Adrenal gland (tissue), 12 donors: Measurements from ENCODE around the gene MGAT5. TPM values are rescaled to one million over a fixed set of nuclear protein-coding genes. Genes with fewer than 3 reads are reported as not detected.

Experiments used
- DNase-seq, 7 donors: peaks; one replicate each; pipeline ENCODE4 v3.0.0-alpha.2; 2019 to 2020
- H3K27ac ChIP-seq, 5 donors: fragments of 200-600 bp; sonication (generic) in 4 of 5; 1 replicate in 3 of 5; 2 replicates in 2 of 5; pipeline versions ENCODE4 v1.5.1 to v1.8.0; 2016 to 2020; ENCODE audit warnings: mild to moderate bottlenecking in 1 of 5
- H3K27me3 ChIP-seq: fragments of 200-600 bp; 2 replicates; pipeline ENCODE4 v1.8.0; 2021
- H3K36me3 ChIP-seq, 2 donors: fragments of 200-600 bp; replicated peaks in 1 of 2; 1 replicate in 1 of 2; 2 replicates in 1 of 2; pipeline versions ENCODE4 v1.5.1 to v1.8.0; 2018 to 2022
- H3K4me1 ChIP-seq, 2 donors: fragments of 200-600 bp; replicated peaks in 1 of 2; 1 replicate in 1 of 2; 2 replicates in 1 of 2; pipeline versions ENCODE4 v1.5.1 to v1.8.0; 2018 to 2021
- H3K4me3 ChIP-seq, 4 donors: fragments of 200-600 bp; sonication (generic) in 3 of 4; one replicate each; pipeline ENCODE4 v1.5.1; 2016 to 2018
- H3K9me3 ChIP-seq, 3 donors: fragments of 200-600 bp; sonication (generic) in 1 of 3; replicated peaks in 1 of 3; 1 replicate in 2 of 3; 2 replicates in 1 of 3; pipeline versions ENCODE4 v1.5.1 to v1.8.0; 2016 to 2021
- CTCF ChIP-seq, 6 experiments: fragments of 450-650 bp in 4 of 6; fragments of 200-600 bp in 2 of 6; sonication (generic) in 1 of 6; IDR thresholded peaks; 1 replicate in 5 of 6; 2 replicates in 1 of 6; pipeline versions ENCODE4 v1.5.1 to v1.8.0; 2016 to 2021; ENCODE audit warnings: antibody characterized with exemption in 6 of 6, mild to moderate bottlenecking in 2 of 6, moderate library complexity in 1 of 6
- POLR2A ChIP-seq, 2 donors: fragments of 450-650 bp; IDR thresholded peaks; one replicate each; pipeline ENCODE4 v1.6.1; 2017; ENCODE audit warnings: antibody characterized with exemption in 2 of 2, mild to moderate bottlenecking in 2 of 2, moderate library complexity in 1 of 2
- WGBS, 4 donors: extraction: QIAGEN DNeasy Blood & Tissue Kit in 2 of 4; methylation state at CpG; one replicate each; pipeline versions ENCODE4 v1.1.5 to v1.1.7; 2013 to 2017; 5-methylcytosine and 5-hydroxymethylcytosine counted together
- intact Hi-C, 2 donors: fragments of 100-400 bp; cut with DNase I; formaldehyde crosslinking; loops; one replicate each; pipeline versions ENCODE4 v1.14.1 to v1.15.0; 2022 to 2023
- polyA plus RNA-seq, 3 donors: library from polyadenylated mRNA; stranded (reverse); fragments of 200-250 nt in 2 of 3; fragments of 350-450 nt in 1 of 3; fragmentation: Illumina TruSeq in 1 of 3; extraction: RNeasy Lipid Tissue Mini Kit (QIAGEN cat#74804) in 1 of 3; gene quantifications; one replicate each; pipeline ENCODE4 v1.2.3, GENCODE V29; 2013 to 2014
- total RNA-seq, 9 donors: library from RNA; depleted of rRNA in 4 of 9; stranded (reverse); fragments of >200 nt in 4 of 9; fragments of 120-200 nt in 1 of 9; fragmentation: NEBNext Ultra II Directional in 1 of 9; extraction: Animal tissue kit (Norgen Biotek cat#: 25700) in 1 of 9; gene quantifications; one replicate each; pipeline versions ENCODE4 v1.1.0 to v1.2.4, GENCODE V29; 2013 to 2023
- donor health status: healthy with polysubstance abuse.
- donor health status: Bipolar disorder and iron deficiency.
- donor health status: DM: yes; HTN: yes; CAD: no.
- donor health status: DM: no; HTN: no; CAD: no.
- donor health status: DM: no; HTN: no; CAD: no.
- donor health status: DM: yes; HTN: yes; CAD: no.

The MGAT5 gene
- total and polyA plus RNA-seq, 12 donors, result 2.9 to 74.6 (median 41.1) TPM

- Histone ChIP-seq H3K9me3 (no peaks in the 10 kb centered on the region), H3K4me1 (no peaks in the 10 kb centered on the region), H3K27ac (no peak overlapping the region), H3K27me3 (no peaks in the 10 kb centered on the region), H3K36me3 (peaks cover 0 to 13% of the 10 kb centered on the region in 2 donors), H3K4me3 (no peak overlapping the region)
- peak in 1 of 7 donors; percentile 13 for DNase-seq
- TF ChIP-seq CTCF (IDR thresholded peaks at IDR 0.05) (no peak), POLR2A (IDR thresholded peaks at IDR 0.05) (no peak)
- intact Hi-C loops, result no loop called here
- WGBS, 4 donors, result 97 to 99% (median 98%) methylated on average over 6 of the region's 6 CpGs
These were observed 180.1 kb downstream of the MGAT5 start for GRCh38 chr2:134433979-134434378.

GRCh38 chr2:134435505-134435904 lies 181.6 kb downstream of the MGAT5 start:
- peak in 1 of 7 donors; percentile 15 for DNase-seq
- TF ChIP-seq POLR2A (IDR thresholded peaks at IDR 0.05) (no peak), CTCF (IDR thresholded peaks at IDR 0.05) (no peak)
- H3K9me3 ChIP-seq, result no peaks in the 10 kb centered on the region
- 90 to 99% (median 95%) methylated on average over 4 of the region's 4 CpGs for WGBS, 4 donors
- no peaks in the 10 kb centered on the region for H3K36me3 ChIP-seq
- no peaks in the 10 kb centered on the region for H3K27me3 ChIP-seq
- H3K27ac ChIP-seq, result no peak overlapping the region
- intact Hi-C loops, result no loop called here
- H3K4me1 ChIP-seq, result no peaks in the 10 kb centered on the region
- no peak overlapping the region for H3K4me3 ChIP-seq

- Histone ChIP-seq H3K4me3 (no peak overlapping the region), H3K36me3 (no peaks in the 10 kb centered on the region), H3K27ac (no peak overlapping the region), H3K27me3 (no peaks in the 10 kb centered on the region), H3K9me3 (no peaks in the 10 kb centered on the region), H3K4me1 (no peaks in the 10 kb centered on the region)
- TF ChIP-seq CTCF (IDR thresholded peaks at IDR 0.05) (no peak), POLR2A (IDR thresholded peaks at IDR 0.05) (no peak)
- peak in 1 of 7 donors; percentile 24 for DNase-seq
- intact Hi-C loops, result no loop called here
These were observed 182.1 kb downstream of the MGAT5 start for GRCh38 chr2:134435936-134436335.

- TF ChIP-seq POLR2A (IDR thresholded peaks at IDR 0.05) (no peak), CTCF (IDR thresholded peaks at IDR 0.05) (no peak)
- H3K36me3 ChIP-seq, result no peaks in the 10 kb centered on the region
- 96 to 99% (median 98%) methylated on average over 7 of the region's 7 CpGs for WGBS, 4 donors
These were observed 182.8 kb downstream of the MGAT5 start for GRCh38 chr2:134436706-134437105.

More at GRCh38 chr2:134436706-134437105, 182.8 kb downstream of the MGAT5 start:
- no peaks in the 10 kb centered on the region for H3K4me1 ChIP-seq
- no peak for DNase-seq
- H3K4me3 ChIP-seq, result no peak overlapping the region
- H3K9me3 ChIP-seq, result no peaks in the 10 kb centered on the region
- no peak overlapping the region for H3K27ac ChIP-seq
- intact Hi-C loops, result no loop called here
- no peaks in the 10 kb centered on the region for H3K27me3 ChIP-seq
